ENCODE measurements around the gene ADH5.
"Not testable (repeated sequence)": the region's sequence is repeated elsewhere in the genome, so short reads cannot be mapped to it uniquely, and the experiment has no call there.

The ADH5 gene

DNA sequence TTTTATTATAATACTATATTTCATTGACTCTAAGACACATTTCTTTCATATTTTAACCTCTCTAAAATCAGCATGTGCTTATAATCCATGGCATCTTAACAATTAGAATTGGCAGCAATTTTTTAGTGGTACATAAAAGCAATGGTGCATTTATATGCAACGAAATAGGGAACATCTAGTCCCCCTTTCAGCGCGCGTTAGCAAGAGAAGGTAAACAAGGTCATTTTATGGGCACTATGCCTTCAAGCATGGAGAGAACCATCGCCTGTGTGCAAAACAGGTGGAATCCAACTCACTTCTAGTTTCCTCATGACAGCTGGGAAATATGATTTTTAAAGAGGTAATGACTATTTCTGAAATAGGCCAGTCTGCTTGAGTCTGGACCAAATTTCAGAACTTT lies 6.4 kb downstream of the ADH5 start:
- no peak for DNase-seq

DNA sequence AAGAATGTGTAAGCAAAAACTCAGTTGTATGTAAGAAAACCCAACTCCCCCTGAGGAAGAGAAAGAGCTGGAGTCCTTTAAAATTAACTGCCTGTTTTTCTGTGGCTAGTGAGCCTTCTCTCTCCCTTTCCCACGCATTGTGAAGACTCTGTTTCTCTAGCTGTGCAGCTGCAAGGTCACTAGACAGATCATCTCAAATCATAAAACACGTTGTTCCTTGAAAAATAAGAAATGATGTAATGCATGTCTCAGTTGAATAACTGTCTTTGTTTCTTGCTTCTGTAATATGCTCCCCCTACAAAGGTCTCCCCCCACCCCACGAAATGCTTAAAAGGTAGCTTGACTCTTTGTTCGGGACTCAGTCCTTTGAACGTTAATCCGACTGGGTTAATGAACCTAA lies 7.7 kb downstream of the ADH5 start:
- not testable (repeated sequence) for DNase-seq

DNA sequence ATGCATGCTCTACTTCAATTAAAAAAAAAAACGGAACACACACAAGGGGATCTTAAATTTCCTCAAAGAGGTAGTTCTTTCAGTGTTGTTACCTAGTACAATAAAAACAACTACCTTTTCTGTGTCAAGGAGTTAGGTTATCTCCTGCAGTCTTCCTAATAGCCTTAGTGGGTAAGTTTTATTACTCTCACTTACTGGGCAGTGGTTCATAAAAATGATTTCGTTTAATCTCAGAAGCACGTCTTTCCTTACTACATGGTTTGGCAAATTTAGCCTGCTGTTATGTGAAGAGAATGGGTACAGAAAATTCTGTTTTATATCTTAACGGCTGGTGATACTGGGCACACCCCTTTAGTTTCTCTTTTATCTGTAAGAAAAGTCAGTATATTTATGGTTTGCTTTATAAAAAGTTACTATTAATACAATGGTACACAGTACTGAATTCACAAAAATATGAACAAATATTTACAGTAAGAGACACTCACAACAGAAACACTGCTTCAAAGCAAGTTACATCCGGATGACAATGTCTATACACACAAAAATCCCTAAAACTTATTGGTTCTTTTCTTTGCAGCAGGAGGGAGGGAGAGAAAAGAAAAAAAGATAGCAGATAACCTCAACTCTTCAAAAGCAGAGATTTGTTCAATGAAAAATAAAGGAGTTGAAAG lies 8.8 kb downstream of the ADH5 start:
- no peak for DNase-seq

DNA sequence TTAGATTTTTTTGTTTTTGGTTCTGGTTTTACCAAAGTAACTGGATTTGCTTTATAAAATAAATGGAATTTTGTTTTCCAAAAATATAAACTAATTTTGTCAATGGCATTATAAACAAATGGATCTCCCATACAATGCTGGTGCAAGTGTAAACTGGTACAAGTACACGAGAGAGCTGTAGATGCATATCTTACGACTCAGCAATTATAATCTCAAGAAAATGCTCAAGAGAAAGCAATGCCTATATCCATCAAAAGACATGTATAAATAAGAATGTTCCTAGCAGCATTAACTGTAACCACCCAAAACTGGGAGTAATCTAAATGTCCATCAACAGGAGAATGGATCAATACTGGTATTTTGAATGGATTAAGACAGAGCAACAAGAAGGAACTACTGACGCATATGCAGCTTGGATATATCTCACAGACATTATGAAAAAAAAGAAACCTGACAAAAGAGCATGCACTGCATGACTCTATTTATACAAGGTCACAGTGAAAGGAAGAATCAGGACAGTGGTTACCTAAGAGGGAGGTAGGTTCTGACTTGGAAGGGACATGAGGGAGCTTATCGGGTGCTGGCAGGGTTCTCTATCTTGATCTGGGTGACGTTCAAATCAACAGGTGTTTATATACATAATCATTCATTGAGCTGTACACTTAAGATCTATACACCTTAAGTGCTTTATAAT lies 9.5 kb downstream of the ADH5 start:
- DNase-seq, result no peak

DNA sequence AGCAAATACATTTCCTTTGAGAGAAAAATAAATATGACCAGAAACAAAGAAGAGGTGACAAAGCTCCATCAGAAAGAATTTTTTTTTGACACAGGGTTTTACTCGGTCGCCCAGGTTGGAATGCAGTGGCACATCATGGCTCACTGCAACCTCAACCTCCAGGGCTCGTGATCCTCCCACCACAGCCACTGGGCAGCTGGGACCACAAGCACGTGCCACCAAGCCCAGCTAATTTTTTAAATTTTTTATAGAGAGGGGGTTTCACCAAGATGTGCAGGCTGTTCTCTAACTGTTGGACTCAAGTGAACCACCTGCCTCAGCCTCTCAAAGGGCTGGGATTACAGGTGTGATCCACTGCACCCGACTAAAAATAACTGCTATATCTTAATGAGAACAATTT lies 10.3 kb downstream of the ADH5 start:
- DNase-seq, result no peak

DNA sequence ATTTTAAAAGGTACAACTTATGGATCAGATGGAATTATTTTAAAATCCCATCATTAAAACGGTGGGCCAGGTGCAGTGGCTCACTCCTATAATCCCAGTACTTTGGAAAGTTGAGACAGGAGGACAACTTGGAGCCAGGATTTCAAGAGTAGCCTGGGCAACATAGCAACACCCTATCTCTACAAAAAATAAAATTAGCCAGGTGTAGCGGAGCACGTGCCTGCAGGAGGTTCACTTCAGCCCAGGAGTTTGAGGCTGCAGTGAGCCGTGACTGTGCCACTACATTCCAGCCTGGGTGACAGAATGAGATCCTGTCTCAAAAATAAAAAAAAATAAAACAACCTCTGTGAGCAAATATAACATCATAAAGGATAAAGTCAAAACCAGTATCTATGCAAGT lies 11.4 kb downstream of the ADH5 start:
- DNase-seq, result no peak

DNA sequence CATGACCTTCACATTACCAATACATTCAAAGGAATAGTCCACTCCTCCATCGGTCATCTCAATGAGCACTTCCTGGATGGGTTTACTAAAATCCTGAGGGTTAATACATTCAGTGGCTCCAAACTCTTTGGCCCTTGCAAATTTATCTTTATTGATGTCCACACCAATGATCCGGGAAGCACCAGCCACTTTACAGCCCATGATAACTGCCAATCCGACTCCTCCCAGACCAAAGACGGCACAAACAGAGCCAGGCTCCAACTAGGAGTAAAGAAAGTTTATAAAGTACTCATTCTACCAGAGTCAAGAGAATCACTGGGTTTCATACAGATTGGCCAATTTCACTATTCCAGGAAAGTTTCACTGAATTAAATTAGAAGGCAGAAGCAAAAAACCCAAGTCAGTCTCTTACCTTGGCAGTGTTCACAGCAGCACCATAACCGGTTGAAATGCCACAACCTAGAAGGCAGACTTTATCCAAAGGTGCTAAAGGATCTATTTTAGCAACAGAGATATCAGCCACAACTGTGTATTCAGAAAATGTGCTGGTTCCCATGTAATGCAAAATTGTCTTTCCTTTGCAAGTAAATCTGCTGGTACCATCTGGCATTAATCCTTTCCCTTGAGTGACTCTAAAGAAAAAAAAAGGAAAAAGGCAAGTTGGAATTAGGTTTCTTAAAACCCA lies 12.2 kb downstream of the ADH5 start:
- DNase-seq, result no peak

DNA sequence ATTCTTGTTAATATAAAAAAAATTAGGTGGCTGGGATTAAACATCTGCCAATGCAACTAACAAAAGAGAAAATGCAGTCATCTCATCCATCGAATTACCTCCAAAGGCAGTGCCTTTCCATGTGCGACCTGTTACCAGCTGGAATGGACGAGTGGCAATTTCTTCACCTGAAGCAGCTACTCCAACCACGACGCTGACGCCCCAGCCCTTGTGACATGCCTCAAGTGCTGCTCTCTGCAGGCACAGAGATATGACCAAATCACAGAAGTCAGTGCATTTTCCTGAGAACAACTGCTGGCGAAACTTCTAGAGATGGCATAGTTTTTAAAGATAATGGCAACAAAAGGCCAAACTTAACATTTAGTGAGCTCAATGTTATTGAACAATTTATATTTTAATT lies 13.8 kb downstream of the ADH5 start:
- DNase-seq, result no peak

DNA sequence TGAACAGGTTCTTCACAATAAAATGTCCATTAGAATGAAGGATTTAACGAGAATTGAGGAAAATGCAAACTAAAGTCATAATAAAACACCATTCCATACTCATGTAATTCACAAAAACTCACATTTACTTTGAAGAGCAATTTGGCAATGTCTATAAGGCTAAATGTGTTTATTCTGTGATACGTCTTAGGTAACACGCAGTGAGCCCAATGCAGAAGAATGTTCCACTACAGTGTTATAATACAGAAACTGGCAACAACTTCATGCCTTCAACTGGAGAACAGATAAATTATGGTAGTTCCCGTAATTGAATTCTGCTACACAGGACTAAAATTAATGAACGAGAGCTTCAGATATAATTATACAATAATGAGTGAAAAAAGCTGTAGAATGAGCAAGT lies 17.4 kb downstream of the ADH5 start:
- DNase-seq, result no peak

DNA sequence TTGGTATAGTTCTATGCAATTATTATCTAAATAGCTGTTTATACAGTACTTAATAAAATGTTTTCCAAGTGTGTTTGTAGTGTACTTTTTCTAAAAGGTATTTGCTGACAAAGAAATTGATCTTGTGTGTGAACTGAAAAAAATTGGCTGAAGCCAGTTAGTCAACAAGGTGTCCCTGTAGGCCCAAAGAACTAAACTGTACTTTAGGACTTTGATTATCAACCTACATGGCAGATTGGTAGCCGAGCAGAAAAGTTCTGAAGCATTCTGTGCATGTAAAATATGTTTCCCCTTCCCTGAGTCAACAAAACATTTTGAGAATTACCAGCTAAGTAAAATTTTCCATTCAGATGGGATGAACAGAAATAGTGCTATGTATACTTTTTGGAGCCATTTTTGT lies 21.0 kb downstream of the ADH5 start:
- no peak for DNase-seq

DNA sequence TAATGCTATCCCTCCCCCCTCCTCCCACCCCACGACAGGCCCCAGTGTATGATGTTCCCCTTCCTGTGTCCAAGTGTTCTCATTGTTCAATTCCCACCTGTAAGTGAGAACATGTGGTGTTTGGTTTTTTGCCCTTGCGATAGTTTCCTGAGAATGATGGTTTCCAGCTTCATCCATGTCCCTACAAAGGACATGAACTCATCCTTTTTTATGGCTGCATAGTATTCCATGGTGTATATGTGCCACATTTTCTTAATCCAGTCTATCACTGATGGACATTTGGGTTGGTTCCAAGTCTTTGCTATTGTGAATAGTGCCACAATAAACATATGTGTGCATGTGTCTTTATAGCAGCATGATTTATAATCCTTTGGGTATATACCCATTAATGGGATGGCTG lies 23.1 kb downstream of the ADH5 start:
- not testable (repeated sequence) for DNase-seq

DNA sequence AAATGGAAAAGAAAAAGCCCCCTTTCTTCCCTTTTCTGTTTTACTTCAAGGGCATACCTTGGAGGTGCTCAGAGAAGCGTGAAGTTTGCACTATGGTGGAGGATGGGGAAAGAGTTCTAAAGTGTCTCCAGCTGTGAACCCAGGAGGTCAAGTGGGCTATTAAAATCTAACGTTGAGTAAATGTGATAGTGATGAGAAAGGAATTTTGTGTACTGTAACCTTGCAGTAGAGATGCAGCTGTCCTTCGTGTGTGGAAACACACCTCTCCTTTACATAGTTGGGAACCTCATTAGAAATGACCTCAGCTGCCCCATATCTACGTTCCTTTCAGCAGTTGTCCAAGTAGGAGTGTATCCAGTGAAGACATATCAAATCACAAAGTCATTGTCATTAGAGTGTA lies 26.5 kb downstream of the ADH5 start:
- no peak for DNase-seq

DNA sequence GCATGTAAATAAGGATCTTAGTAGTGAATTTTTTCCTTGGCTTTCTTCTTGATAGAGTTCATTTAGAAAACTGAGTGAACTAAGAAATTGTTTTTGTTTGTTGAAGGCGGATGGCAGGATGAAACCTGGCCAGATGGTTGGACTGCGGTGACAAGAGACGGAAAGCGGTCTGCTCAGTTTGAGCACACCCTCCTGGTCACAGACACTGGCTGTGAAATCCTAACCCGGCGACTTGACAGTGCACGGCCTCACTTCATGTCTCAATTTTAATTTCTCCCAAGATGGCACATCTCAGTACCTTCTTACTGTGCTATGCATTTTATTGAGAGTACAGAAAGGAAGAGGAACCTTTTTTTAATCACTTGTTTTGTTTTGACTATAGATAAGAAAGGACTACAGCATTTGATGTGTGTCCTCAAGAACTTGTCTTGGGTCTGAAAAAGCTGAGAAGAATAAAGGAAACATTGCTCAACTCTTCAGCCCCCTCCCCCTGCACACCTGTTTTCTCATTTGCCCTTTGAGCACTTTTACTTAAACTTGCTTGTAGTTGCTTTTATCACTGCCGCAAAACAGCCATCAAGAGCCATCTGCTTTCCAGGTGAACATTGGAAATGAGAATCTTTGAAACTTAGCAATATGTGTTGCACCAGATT lies 27.4 kb downstream of the ADH5 start:
- no peak for DNase-seq

DNA sequence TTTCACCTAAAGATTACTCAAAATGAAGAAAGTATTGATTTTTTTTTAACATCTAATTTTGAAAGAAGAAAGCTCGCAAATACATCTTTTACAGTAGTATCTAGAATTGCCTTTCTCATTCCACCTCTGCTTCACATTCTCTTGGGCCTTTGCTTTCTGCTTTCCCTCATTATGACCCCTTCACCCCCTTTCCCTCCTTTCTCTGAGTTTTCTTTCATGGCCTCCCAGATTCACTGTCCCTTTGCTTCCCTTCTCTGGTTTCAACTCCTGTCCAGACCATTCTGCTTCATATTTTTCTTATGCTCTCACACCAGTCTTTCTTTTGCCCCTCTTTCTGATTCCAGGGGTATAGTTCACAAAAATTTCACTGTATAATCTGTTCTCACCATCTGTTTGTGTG lies 29.0 kb downstream of the ADH5 start:
- no peak for DNase-seq

DNA sequence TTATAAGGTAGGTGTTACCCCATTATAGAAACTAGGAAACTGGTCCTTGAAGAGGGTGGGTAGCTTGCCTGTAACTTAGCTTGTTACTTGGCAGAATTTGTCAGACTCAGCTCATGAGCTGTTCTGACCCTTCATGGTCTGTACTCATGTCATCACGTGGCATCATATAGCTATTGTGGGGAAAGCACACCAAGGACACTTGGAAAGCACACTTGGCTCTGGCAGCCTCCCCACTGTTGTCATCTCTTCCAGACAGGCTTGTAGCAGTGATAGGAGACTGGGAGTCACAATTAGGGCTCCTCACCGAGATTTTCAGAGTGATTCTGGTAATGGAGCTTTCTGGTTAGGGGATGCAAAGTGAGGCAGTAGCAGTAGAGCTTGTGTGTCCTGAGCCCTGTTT lies 30.4 kb downstream of the ADH5 start:
- no peak for DNase-seq

DNA sequence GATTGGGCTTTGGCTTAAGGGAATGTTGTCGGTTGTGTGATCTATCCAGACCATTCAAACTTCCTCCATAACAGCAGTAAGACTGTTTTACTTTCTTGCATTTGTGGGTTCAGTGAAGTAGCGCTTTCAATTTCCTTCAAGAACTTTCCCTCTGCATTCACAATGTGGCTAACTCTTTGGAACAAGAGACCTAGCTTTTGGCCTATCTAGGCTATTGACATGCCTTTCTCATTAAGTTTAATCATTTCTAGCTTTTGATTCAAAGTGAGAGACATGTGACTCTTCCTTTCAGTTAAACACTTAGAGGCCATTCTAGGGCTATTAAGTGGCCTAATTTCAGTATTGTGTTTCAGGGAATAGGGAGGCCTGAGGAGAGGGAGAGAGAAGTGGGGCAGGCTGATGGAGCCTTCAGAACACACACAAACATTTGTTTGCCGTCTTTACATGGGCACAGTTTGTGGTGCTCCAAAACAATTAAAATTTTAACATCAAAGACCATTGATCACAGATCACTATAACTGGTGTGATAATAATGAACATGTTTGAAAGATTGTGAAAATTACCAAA lies 34.1 kb downstream of the ADH5 start:
- DNase-seq, result no peak

DNA sequence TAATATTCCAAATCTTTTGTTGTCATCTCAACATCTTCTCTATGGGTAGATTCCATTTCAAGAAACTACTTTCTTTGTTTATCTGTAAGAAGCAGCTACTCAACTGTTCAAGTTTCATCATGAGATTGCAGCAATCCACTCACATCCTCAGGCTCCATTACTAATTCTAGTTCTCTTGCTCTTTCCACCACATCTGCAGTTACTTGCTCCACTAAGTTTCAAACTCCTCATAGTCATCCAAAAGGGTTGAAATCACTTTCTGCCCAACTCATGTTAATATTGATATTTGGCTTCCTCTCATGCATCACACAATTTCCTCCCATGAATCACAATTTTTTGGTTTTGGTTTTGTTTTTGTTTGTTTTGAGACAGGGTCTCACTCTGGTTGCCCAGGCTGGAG lies 35.7 kb downstream of the ADH5 start:
- no peak for DNase-seq

DNA sequence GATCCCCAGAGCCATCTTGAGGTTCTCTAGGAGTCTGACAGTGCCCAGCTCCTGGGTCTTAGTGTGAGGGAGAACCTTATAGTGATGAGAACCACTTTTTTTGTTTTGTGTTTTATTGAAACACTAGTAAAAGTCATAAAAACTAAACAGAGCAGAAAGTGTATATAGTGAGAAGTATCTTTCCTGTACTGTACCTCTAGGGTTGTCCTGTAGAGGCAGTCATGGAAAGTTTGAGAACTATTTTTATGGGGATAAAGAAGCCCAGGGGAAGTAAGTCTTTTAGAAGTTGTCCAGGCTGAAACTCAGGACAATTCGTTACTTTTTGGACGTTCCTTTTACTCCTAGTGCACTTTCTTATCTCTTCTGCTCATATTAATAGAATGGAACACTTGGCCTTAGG lies 40.9 kb downstream of the ADH5 start:
- no peak for DNase-seq

DNA sequence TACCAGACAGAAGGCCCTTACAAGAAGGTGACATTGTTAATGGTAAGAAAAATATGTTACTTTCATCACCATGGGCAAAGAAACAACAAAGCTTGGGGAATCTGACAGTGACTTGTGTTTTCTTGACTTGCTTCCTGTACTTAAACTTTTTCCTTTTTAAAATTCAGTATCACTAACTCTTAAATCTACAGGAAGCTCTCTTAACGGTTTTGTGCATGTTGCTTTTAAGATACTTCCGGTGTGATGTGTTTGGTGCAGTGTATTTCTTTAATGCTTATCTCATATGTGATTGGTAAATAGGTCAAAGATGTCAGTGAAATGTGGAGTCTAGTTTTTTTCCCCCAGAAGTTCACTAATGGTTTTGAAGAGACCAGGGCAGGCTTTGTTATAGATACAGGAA lies 45.2 kb downstream of the ADH5 start:
- no peak for DNase-seq

DNA sequence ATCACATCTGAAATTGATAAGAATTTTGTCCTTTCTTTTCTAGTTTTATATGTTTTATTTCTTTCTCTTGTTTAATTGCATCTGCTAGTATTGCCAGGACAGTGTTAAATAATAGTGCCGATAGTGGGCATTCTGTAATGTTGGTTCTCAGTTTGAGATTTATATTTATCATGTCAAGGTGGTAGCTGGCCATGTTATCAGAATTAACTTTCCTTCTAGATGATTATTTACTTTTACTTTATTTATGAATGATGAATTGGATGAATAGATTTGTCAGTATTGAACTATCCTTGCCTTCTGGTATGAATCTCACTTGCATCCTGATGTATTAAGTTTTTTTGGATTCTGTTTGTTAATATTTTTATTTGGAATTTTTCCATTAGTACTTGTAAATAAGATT lies 50.4 kb downstream of the ADH5 start:
- no peak for DNase-seq

DNA sequence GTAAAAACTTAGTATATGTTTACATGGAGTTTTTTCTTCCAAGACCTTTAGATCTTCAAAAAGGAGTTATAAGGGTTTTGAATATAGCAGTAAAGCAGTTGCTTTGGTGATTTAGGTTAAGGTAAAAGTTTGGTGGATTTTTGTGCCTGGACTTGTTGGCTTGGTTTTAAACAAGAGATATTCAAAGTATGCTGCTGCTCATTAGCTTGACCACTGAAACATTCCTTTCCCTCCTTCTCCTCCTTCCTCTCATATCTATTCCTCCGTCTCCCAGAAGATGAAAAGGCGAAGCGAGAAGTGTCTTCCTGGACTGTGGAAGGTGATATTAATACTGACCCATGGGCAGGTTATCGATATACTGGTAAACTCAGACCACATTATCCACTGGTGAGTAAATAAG lies 54.6 kb downstream of the ADH5 start:
- DNase-seq, result no peak

DNA sequence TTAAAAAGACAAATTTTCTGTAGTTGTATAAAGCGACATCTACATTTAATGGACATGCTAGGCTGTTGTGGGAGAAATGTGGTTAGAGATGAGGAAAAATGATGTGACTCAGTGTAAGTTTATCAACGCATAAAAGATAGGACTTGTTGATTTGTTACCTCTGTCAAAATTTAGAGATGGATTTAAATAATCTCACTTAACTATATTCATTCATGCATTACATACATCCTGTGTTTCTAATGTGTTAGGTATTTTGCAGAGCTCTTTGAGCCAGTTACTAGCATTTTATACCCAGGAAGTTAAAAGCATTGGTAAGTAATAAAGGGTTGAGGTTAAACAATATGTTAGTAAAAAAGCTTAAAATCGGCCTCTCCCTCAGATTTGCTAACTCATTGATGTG lies 58.7 kb downstream of the ADH5 start:
- no peak for DNase-seq

DNA sequence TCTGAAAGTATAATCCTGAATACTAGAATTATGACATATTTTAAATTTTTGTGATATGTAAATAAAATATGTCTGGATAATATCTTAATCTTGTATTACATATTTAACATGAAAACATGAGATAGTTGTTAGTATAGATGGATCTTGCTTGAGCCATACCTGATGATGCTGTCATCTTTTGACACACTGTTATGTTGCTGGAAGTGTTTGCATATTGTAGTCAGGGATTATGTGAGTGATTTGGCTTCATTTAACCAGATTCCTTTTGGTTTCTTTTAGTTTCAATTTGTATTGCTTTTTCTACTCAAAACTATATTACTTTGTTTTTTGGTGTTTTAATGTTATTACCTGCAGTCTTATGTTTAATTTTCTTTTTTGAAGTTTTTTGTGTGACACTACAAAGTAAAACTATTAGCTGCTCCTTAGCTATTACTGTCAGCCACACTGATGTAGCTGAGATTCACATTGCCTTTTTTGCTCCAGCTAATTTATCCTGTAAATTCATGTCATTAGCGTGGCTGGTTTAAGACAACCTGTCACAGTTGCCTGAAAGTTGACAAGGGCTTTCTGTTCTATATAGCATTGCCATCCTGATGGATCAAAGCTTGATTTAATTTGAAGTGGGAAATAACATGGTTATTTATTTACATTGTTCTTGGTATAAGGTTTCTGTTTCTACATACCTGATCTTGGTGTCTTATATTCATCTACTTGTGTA lies 59.4 kb downstream of the ADH5 start:
- no peak for DNase-seq

Data from GOT3 (cell line).